Measurements from ENCODE around the gene SMAD9. TPM values are rescaled to one million over a fixed set of nuclear protein-coding genes. Genes with fewer than 3 reads are reported as not detected.
A peak's percentile ranks its signal among the peaks of the same experiment; 100 is the strongest.

SMAD9 gene
- total RNA-seq, 2 experiments from 2014 or later = not detected

- intact Hi-C loops (cut with DNase I, micrococcal nuclease) = loop anchor here (2.0 to 10.0 kb wide), 7 partner anchors 178 to 1528 kb away; partner anchors contain the start of genes SPART (in 2 of the 2), ALG5 (in 1 of the 2), EXOSC8 (in 1 of the 2) and SUPT20H (in 1 of the 2)
- peaks cover under 1% of the 10 kb centered on the region for H3K27me3 Mint-ChIP-seq
- peak overlapping the region; percentile 90 for H3K27ac Mint-ChIP-seq
- ChIA-PET POLR2A (no interaction called here), CTCF (no interaction called here)
- H3K4me3 Mint-ChIP-seq = peak overlapping the region; percentile 89
- peaks cover 63% of the 10 kb centered on the region for H3K4me1 Mint-ChIP-seq (ENCODE audit: low read depth)
- no peaks in the 10 kb centered on the region for H3K9me3 ChIP-seq (ENCODE audit: control insufficient read depth in 1 of 2, insufficient read depth in 1 of 2, low read length in 2 of 2)
- DNase-seq (peak in 9 of 14 experiments; percentile 10 to 54 (median 30)), ATAC-seq (ENCODE audit: poor library complexity) (peak; percentile 30)
- H3K36me3 ChIP-seq (ENCODE audit: insufficient read depth, low read length) = no peaks in the 10 kb centered on the region
- no peaks in the 10 kb centered on the region for H3K9me3 Mint-ChIP-seq
- TF ChIP-seq CTCF (IDR thresholded peaks at IDR 0.05) = no peak
- peak overlapping the region in 1 of 2 donors; percentile 38 for H3K27ac ChIP-seq (ENCODE audit: low read depth in 1 of 2, low read length in 2 of 2)
- peaks cover 29% of the 10 kb centered on the region for H3K4me1 ChIP-seq (ENCODE audit: insufficient read depth, low read length)
- peak overlapping the region; percentile 83 for H3K4me3 ChIP-seq (ENCODE audit: low read length)
- no peaks in the 10 kb centered on the region for H3K27me3 ChIP-seq (ENCODE audit: control insufficient read depth in 1 of 2, insufficient read depth in 2 of 2, low read length in 2 of 2)
- peaks cover 22% of the 10 kb centered on the region for H3K36me3 Mint-ChIP-seq (ENCODE audit: low read depth)
These were observed 100.3 kb downstream of the SMAD9 start for GRCh38 chr13:36819739-36820090.

- H3K9me3 Mint-ChIP-seq = no peaks in the 10 kb centered on the region
- H3K4me3 Mint-ChIP-seq = peak within 1 kb of the TSS; percentile 89
- H3K9me3 ChIP-seq (ENCODE audit: control insufficient read depth in 1 of 2, insufficient read depth in 1 of 2, low read length in 2 of 2) = no peaks in the 10 kb centered on the region
- H3K4me1 Mint-ChIP-seq (ENCODE audit: low read depth) = peaks cover 56% of the 10 kb centered on the region
- DNase-seq (peak; percentile 83 to 96 (median 90)), ATAC-seq (ENCODE audit: poor library complexity) (peak; percentile 89)
- POLR2A ChIA-PET = interaction anchor here (0.6 kb wide), 2 partner anchors 182 to 241 kb away, joined by 3 to 4 read pairs; partner anchors contain the start of gene EXOSC8
- peak within 1 kb of the TSS; percentile 38 to 53 for H3K27ac ChIP-seq (ENCODE audit: low read depth in 1 of 2, low read length in 2 of 2)
- peak within 1 kb of the TSS; percentile 83 for H3K4me3 ChIP-seq (ENCODE audit: low read length)
- intact Hi-C loops (cut with DNase I, micrococcal nuclease) = loop anchor here (2.0 to 5.0 kb wide), 5 partner anchors 183 to 1528 kb away; partner anchors contain the start of genes SPART (in 2 of the 2), EXOSC8 (in 1 of the 2) and UFM1 (in 1 of the 2)
- peaks cover 7% of the 10 kb centered on the region for H3K27me3 Mint-ChIP-seq
- CTCF ChIA-PET = interaction anchor here (1.0 kb wide), 1 partner anchor 180 kb away, joined by 3 read pairs; the partner anchor contains the start of gene ALG5
- H3K4me1 ChIP-seq (ENCODE audit: insufficient read depth, low read length) = peaks cover 29% of the 10 kb centered on the region
- H3K36me3 Mint-ChIP-seq (ENCODE audit: low read depth) = peaks cover 17% of the 10 kb centered on the region
- no peaks in the 10 kb centered on the region for H3K27me3 ChIP-seq (ENCODE audit: control insufficient read depth in 1 of 2, insufficient read depth in 2 of 2, low read length in 2 of 2)
- H3K36me3 ChIP-seq (ENCODE audit: insufficient read depth, low read length) = no peaks in the 10 kb centered on the region
- peak; percentile 28 for TF ChIP-seq CTCF (IDR thresholded peaks at IDR 0.05)
- H3K27ac Mint-ChIP-seq = peak within 1 kb of the TSS; percentile 90
These were observed 101.0 kb downstream of the SMAD9 start, which contains the start of gene RFXAP for GRCh38 chr13:36818804-36819738. Gene RFXAP, plus strand, starts transcription at chr13:36819222. Its CDS starts 136 bp downstream, at chr13:36819358.

DNA sequence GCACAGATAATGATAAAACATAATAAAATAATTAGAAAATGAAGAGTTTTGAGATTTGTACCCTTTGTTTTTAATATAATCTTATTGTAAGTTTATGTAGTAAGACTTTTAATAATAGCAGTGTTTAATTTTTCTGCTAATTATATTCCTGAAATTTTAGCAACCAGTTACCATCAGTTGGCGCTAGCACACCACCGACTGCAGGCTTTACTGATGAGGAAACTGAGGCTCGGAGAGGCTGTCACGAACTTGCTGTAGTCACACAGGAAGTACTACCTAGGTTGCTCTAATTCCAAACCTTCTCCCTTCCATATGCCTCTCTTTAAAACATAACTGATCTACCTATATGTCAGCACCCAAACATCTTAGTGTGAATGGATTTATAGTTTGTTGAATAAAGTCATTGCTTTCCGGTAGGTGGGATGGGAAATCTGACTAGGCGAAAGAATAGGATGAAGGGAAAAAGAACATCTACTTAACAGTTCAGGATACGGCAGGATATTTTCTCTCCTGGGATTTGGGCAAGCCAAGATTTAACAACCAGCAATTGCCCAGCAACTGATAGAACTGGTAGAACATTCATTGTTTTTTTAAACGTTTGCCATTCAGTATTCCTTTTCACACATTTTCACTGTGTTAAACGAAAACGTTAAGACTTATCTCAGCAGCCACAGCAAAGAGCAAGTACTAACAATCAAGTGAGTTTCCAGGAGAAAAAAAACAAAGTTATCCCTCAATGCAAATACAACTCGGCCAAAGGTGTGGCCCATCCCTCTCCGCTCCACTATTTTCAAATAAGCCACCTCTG is 101.8 kb downstream of the SMAD9 start:
- H3K27ac ChIP-seq (ENCODE audit: low read depth in 1 of 2, low read length in 2 of 2) = peak overlapping the region; percentile 38 to 53
- peaks cover 0 to under 1% of the 10 kb centered on the region in 2 experiments for H3K27me3 ChIP-seq (ENCODE audit: control insufficient read depth in 1 of 2, insufficient read depth in 2 of 2, low read length in 2 of 2)
- ATAC-seq (ENCODE audit: poor library complexity) = no peak
- peak overlapping the region; percentile 89 for H3K4me3 Mint-ChIP-seq
- ChIA-PET CTCF (interaction anchor here (1.0 kb wide), 1 partner anchor 181 kb away, joined by 3 read pairs; the partner anchor contains the start of gene ALG5), POLR2A (interaction anchor here (0.6 kb wide), 2 partner anchors 183 to 242 kb away, joined by 3 to 4 read pairs; partner anchors contain the start of gene EXOSC8)
- no peaks in the 10 kb centered on the region for H3K9me3 Mint-ChIP-seq
- peaks cover 47% of the 10 kb centered on the region for H3K4me1 Mint-ChIP-seq (ENCODE audit: low read depth)
- H3K4me3 ChIP-seq (ENCODE audit: low read length) = peak overlapping the region; percentile 83
- intact Hi-C loops (cut with DNase I, micrococcal nuclease) = loop anchor here (2.0 to 5.0 kb wide), 5 partner anchors 184 to 1529 kb away; partner anchors contain the start of genes SPART (in 2 of the 2), EXOSC8 (in 1 of the 2) and UFM1 (in 1 of the 2)
- H3K4me1 ChIP-seq (ENCODE audit: insufficient read depth, low read length) = peaks cover 29% of the 10 kb centered on the region
- peak overlapping the region; percentile 90 for H3K27ac Mint-ChIP-seq
- no peak for TF ChIP-seq CTCF (IDR thresholded peaks at IDR 0.05)
- H3K36me3 Mint-ChIP-seq (ENCODE audit: low read depth) = peaks cover 13% of the 10 kb centered on the region
- no peaks in the 10 kb centered on the region for H3K36me3 ChIP-seq (ENCODE audit: insufficient read depth, low read length)
- H3K27me3 Mint-ChIP-seq = peaks cover 13% of the 10 kb centered on the region
- no peaks in the 10 kb centered on the region for H3K9me3 ChIP-seq (ENCODE audit: control insufficient read depth in 1 of 2, insufficient read depth in 1 of 2, low read length in 2 of 2)
- DNase-seq = no peak
